Naive thymus-derived CD4-positive, alpha-beta T cell (primary cell): ENCODE measurements around the gene TESMIN. TPM values are rescaled to one million over a fixed set of nuclear protein-coding genes. Genes with fewer than 3 reads are reported as not detected.

Experiments
- ATAC-seq: fragments of 150-1000 bp; cut with Tn5 transposase; 2 replicates; pipeline ENCODE4 v1.10.0; 2021; ENCODE audit warnings: mild to moderate bottlenecking, moderate library complexity
- CTCF ChIA-PET: fragments of 350-600 bp; sonication (Branson Sonifier 250); formaldehyde crosslinking; loops from one replicate; lab custom pipeline; 2021; ENCODE audit warnings: antibody characterized with exemption; lab: Charles Lee
- POLR2A ChIA-PET: fragments of 350-600 bp; sonication (Branson Sonifier 250); formaldehyde crosslinking; loops from one replicate; lab custom pipeline; 2021; ENCODE audit warnings: antibody characterized with exemption, inconsistent platforms; lab: Charles Lee
- DNase-seq, 9 donors: peaks; one replicate each; pipeline versions ENCODE4 v3.0.0 to v3.0.0-alpha.2; 2020 to 2022; ENCODE audit warnings: mixed read lengths in 1 of 9
- H3K27ac ChIP-seq: one replicate; pipeline ENCODE4 v1.7.0; 2013; ENCODE audit warnings: mild to moderate bottlenecking, low read depth, low read length, moderate library complexity
- H3K27me3 ChIP-seq, 2 donors: one replicate each; pipeline ENCODE4 v1.7.0; 2013; ENCODE audit warnings: low read length in 2 of 2, mild to moderate bottlenecking in 2 of 2, moderate library complexity in 2 of 2; ENCODE audit not compliant: control insufficient read depth in 2 of 2, insufficient read depth in 2 of 2
- H3K36me3 ChIP-seq, 3 experiments: 1 replicate in 2 of 3; 2 replicates in 1 of 3; pipeline ENCODE4 v1.7.0; 2013; ENCODE audit warnings: low read length in 3 of 3, mild to moderate bottlenecking in 3 of 3, moderate library complexity in 1 of 3; ENCODE audit not compliant: insufficient read depth in 3 of 3, control insufficient read depth in 2 of 3
- H3K4me1 ChIP-seq, 2 donors: one replicate each; pipeline ENCODE4 v1.7.0; 2013; ENCODE audit warnings: low read length in 2 of 2, mild to moderate bottlenecking in 2 of 2, moderate library complexity in 1 of 2; ENCODE audit not compliant: control insufficient read depth in 2 of 2, insufficient read depth in 2 of 2
- H3K4me3 ChIP-seq: 2 replicates; pipeline ENCODE4 v1.7.0; 2013; ENCODE audit warnings: mild to moderate bottlenecking, low read length
- H3K9me3 ChIP-seq, 3 experiments: 1 replicate in 2 of 3; 2 replicates in 1 of 3; pipeline ENCODE4 v1.7.0; 2013; ENCODE audit warnings: low read length in 3 of 3; ENCODE audit not compliant: control insufficient read depth in 2 of 3
- H3K27ac Mint-ChIP-seq, 9 donors: one replicate each; pipeline ENCODE4 v1.8.0; 2020 to 2022; ENCODE audit warnings: mixed read lengths in 9 of 9, mild to moderate bottlenecking in 8 of 9, moderate library complexity in 5 of 9, inconsistent platforms in 2 of 9
- H3K27me3 Mint-ChIP-seq, 5 donors: one replicate each; pipeline ENCODE4 v1.8.0; 2021 to 2022; ENCODE audit warnings: mixed read lengths in 5 of 5, mild to moderate bottlenecking in 1 of 5
- H3K36me3 Mint-ChIP-seq, 5 donors: one replicate each; pipeline ENCODE4 v1.8.0; 2020 to 2022; ENCODE audit warnings: mixed read lengths in 5 of 5, mild to moderate bottlenecking in 3 of 5, inconsistent platforms in 1 of 5
- H3K4me1 Mint-ChIP-seq, 7 donors: one replicate each; pipeline ENCODE4 v1.8.0; 2020 to 2022; ENCODE audit warnings: mixed read lengths in 7 of 7, mild to moderate bottlenecking in 3 of 7, inconsistent platforms in 1 of 7
- H3K4me3 Mint-ChIP-seq, 10 donors: one replicate each; pipeline ENCODE4 v1.8.0; 2020 to 2022; ENCODE audit warnings: mild to moderate bottlenecking in 10 of 10, mixed read lengths in 10 of 10, moderate library complexity in 6 of 10, inconsistent platforms in 2 of 10
- H3K9me3 Mint-ChIP-seq, 11 donors: one replicate each; pipeline ENCODE4 v1.8.0; 2020 to 2022; ENCODE audit warnings: mixed read lengths in 11 of 11, mild to moderate bottlenecking in 4 of 11, inconsistent platforms in 1 of 11, moderate library complexity in 1 of 11
- intact Hi-C, 2 donors: fragments of 100-400 bp; cut with micrococcal nuclease; formaldehyde crosslinking; loops; one replicate each; pipeline ENCODE4 v1.15.1; 2023
- polyA plus RNA-seq, 2 donors: library from polyadenylated mRNA; unstranded; fragments of 300-500 nt; fragmentation: Illumina TruSeq; gene quantifications; one replicate each; pipeline ENCODE4 v1.2.3, GENCODE V29; 2021
- total RNA-seq, 6 experiments: library from RNA in 5 of 6; stranded (reverse) in 5 of 6; gene quantifications; 1 replicate in 5 of 6; 2 replicates in 1 of 6; pipeline ENCODE4 v1.2.3 and lab custom pipeline; 2021 to 2026

The TESMIN gene
- total and polyA plus RNA-seq, 7 experiments from 2014 or later: 5.0 to 9.3 (median 6.6) TPM

DNA sequence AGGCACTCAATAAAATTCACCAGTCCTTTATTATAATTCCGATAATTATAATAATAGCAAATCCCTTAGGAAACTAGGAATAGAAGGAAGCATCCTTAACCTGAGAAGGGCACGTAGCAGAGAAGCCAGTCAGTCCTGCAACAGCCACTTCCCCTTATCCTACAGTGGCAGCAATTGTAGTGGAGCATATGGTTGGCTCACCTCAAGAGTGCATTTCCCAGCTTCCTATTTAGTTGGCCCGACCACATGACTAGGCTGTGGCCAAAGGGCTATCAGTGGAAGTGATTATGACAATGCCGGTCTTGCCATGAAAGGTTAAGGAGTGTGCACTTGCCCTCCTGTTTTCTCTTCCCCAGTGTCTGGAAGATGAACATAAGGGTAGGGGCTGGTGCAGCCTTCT is 27.0 kb downstream of the TESMIN start:
- no peak for ATAC-seq
- ChIA-PET POLR2A (no interaction called here), CTCF (no interaction called here)
- no peaks in the 10 kb centered on the region for H3K4me1 ChIP-seq
- no peaks in the 10 kb centered on the region for H3K36me3 ChIP-seq
- H3K4me3 ChIP-seq: no peak overlapping the region
- H3K4me1 Mint-ChIP-seq: peaks cover 0 to 2% (median 0%) of the 10 kb centered on the region in 7 donors
- intact Hi-C loops: no loop called here
- H3K4me3 Mint-ChIP-seq: no peak overlapping the region
- no peaks in the 10 kb centered on the region for H3K27me3 ChIP-seq
- peaks cover 0 to 22% (median 19%) of the 10 kb centered on the region in 5 donors for H3K36me3 Mint-ChIP-seq
- H3K27me3 Mint-ChIP-seq: peaks cover 0 to 33% (median 3%) of the 10 kb centered on the region in 5 donors
- H3K27ac ChIP-seq: no peak overlapping the region
- no peak overlapping the region for H3K27ac Mint-ChIP-seq
- H3K9me3 ChIP-seq: peaks cover 0 to under 1% (median 0%) of the 10 kb centered on the region in 3 experiments
- peaks cover 0 to 18% (median 9%) of the 10 kb centered on the region in 11 donors for H3K9me3 Mint-ChIP-seq
- no peak for DNase-seq

DNA sequence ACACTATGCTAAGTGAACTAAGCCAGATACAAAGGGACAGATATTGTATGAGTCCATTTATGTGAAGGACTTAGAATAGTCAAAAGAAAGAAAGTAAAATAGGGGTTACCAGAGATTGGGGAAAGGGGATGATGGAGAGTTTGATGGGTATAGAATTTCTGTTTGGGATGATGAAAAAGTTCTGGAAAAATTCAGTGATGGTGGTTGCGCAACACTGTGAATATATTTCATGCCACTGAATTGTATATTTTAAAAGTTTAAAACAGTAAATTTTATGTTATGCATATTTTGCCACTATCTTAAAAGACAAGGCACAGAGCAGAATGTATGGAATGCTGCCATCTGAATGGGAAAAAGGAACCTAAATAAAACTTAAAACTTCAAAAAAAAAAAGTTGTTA is 29.2 kb downstream of the TESMIN start:
- Mint-ChIP-seq H3K36me3 (peaks cover 0 to 40% (median 29%) of the 10 kb centered on the region in 5 donors), H3K4me1 (peaks cover 0 to 3% (median 0%) of the 10 kb centered on the region in 7 donors), H3K9me3 (peaks cover 0 to 28% (median 14%) of the 10 kb centered on the region in 11 donors), H3K27me3 (peaks cover 0 to 32% (median 3%) of the 10 kb centered on the region in 5 donors), H3K27ac (no peak overlapping the region), H3K4me3 (no peak overlapping the region)
- H3K9me3 ChIP-seq: peaks cover 0 to 4% (median 0%) of the 10 kb centered on the region in 3 experiments
- ATAC-seq: no peak
- ChIA-PET CTCF (no interaction called here), POLR2A (no interaction called here)
- no peak for DNase-seq
- no peak overlapping the region for H3K27ac ChIP-seq
- no peaks in the 10 kb centered on the region for H3K4me1 ChIP-seq
- H3K4me3 ChIP-seq: no peak overlapping the region
- no peaks in the 10 kb centered on the region for H3K36me3 ChIP-seq
- H3K27me3 ChIP-seq: no peaks in the 10 kb centered on the region
- intact Hi-C loops: no loop called here

DNA sequence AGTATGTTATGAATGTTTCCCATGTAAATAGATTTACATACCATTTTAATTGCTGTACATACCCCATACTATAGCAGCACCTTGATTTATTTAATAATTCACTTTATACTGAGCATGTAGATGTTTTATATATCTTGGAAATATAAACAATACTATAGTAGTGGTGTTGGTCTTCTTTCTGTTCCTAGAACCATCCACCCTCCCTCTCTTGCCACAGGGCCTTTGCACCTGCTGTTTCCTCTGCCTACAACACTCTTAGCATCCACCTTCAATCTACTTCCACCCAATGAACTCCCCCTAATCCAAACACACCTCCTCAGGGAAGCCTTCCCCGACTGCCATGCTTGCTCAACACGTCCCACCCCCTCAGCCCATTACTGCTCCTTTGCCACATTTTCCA is 30.2 kb downstream of the TESMIN start:
- Mint-ChIP-seq H3K4me1 (peaks cover 0 to 3% (median 0%) of the 10 kb centered on the region in 7 donors), H3K27ac (no peak overlapping the region), H3K4me3 (no peak overlapping the region), H3K36me3 (peaks cover 0 to 48% (median 29%) of the 10 kb centered on the region in 5 donors), H3K27me3 (peaks cover 0 to 31% (median 3%) of the 10 kb centered on the region in 5 donors), H3K9me3 (peaks cover 0 to 28% (median 14%) of the 10 kb centered on the region in 11 donors)
- DNase-seq: no peak
- ChIA-PET POLR2A (no interaction called here), CTCF (no interaction called here)
- H3K4me1 ChIP-seq: no peaks in the 10 kb centered on the region
- peaks cover 0 to 4% (median 0%) of the 10 kb centered on the region in 3 experiments for H3K9me3 ChIP-seq
- intact Hi-C loops: no loop called here
- ATAC-seq: no peak
- H3K27ac ChIP-seq: no peak overlapping the region
- H3K4me3 ChIP-seq: no peak overlapping the region
- H3K36me3 ChIP-seq: no peaks in the 10 kb centered on the region
- no peaks in the 10 kb centered on the region for H3K27me3 ChIP-seq

DNA sequence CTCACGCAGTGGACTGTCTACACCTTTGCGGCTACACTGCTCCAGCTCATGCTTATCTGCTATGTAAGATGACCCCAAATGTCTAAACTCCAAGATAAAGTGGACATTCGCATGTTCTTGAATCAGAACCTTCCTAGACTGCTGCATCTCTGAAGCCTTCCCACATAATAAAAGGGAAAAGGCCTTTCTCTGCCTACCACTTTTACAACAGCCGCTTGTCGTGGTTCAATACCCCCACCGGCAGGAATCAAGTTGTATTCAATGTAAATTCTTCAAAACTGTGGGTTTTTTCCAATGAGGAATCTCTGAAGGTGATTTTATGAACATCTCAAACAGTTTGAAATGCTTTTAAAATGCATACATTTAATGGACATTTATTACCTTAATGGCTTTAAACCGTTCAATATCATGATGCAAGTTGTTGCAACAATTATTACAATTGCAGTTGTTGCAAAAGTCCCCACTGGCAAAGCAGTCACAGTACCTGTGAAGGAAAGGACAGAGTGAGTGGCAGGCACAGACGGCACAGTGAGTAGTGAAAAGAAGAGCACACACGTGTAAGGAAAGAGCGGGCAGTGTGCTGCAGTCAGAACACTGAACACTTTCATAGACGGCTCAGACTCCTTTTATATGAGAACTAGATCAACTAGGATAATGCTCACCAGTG is 35.7 kb downstream of the TESMIN start:
- Mint-ChIP-seq H3K4me1 (peaks cover 0 to 3% (median 0%) of the 10 kb centered on the region in 7 donors), H3K27me3 (peaks cover 0 to 10% (median 0%) of the 10 kb centered on the region in 5 donors), H3K36me3 (peaks cover 0 to 42% (median 26%) of the 10 kb centered on the region in 5 donors), H3K4me3 (no peak overlapping the region), H3K9me3 (peaks cover 0 to 24% (median 14%) of the 10 kb centered on the region in 11 donors), H3K27ac (peak overlapping the region in 1 of 9 donors; percentile 44)
- intact Hi-C loops: no loop called here
- ChIA-PET POLR2A (no interaction called here), CTCF (no interaction called here)
- Histone ChIP-seq H3K36me3 (peaks cover 0 to 5% (median 0%) of the 10 kb centered on the region in 3 experiments), H3K27me3 (no peaks in the 10 kb centered on the region), H3K9me3 (peaks cover 0 to 4% (median 0%) of the 10 kb centered on the region in 3 experiments), H3K4me3 (no peak overlapping the region), H3K4me1 (no peaks in the 10 kb centered on the region), H3K27ac (no peak overlapping the region)
- DNase-seq: no peak
- ATAC-seq: no peak

DNA sequence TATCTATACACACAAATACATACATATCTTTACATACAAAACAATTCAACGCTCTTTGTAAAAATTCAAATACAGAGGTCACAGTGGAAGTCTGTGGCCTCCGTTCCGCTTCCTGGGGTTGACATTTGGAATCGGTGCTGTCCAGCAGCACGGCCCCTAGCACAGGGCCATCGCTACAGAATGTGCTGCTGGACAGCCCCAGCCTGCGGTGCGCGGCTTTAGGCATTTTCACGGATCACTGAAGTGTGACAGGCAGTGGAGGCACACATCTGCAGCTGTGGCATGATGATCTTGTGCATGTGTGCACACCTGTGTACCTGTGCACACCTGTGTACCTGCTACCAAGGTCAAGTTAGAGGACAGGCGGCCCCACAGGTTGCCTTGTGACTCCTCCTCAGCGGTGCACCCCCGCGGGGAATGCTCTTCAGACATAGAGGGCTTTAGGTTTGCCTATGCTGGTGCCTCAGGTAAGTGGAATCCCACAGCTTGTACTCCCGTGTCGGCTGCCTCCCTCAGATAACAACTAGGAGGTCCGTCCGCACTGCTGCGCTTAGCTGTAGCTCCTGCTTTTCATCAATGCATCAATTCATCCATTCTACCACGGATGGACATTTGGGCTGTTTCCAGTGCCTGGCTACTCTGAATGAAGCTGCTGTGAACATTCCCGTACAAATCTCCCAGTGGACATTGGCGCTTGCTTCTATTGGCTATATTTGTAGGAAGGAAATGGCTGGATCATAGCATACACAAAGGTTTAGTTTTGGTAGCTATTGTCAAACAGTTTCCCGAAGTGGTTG is 37.1 kb downstream of the TESMIN start:
- H3K27ac Mint-ChIP-seq: peak overlapping the region in 1 of 9 donors; percentile 10
- ChIA-PET POLR2A (no interaction called here), CTCF (no interaction called here)
- Histone ChIP-seq H3K4me3 (no peak overlapping the region), H3K27ac (no peak overlapping the region), H3K36me3 (peaks cover 0 to 5% (median 0%) of the 10 kb centered on the region in 3 experiments), H3K9me3 (peaks cover 0 to 3% (median 0%) of the 10 kb centered on the region in 3 experiments), H3K27me3 (no peaks in the 10 kb centered on the region), H3K4me1 (no peaks in the 10 kb centered on the region)
- H3K36me3 Mint-ChIP-seq: peaks cover 0 to 30% (median 12%) of the 10 kb centered on the region in 5 donors
- ATAC-seq: no peak
- H3K27me3 Mint-ChIP-seq: peaks cover 0 to 7% (median 0%) of the 10 kb centered on the region in 5 donors
- peaks cover 0 to 12% (median 3%) of the 10 kb centered on the region in 11 donors for H3K9me3 Mint-ChIP-seq
- no peak for DNase-seq
- intact Hi-C loops: no loop called here
- no peak overlapping the region for H3K4me3 Mint-ChIP-seq
- H3K4me1 Mint-ChIP-seq: peaks cover 0 to 2% (median 0%) of the 10 kb centered on the region in 7 donors

DNA sequence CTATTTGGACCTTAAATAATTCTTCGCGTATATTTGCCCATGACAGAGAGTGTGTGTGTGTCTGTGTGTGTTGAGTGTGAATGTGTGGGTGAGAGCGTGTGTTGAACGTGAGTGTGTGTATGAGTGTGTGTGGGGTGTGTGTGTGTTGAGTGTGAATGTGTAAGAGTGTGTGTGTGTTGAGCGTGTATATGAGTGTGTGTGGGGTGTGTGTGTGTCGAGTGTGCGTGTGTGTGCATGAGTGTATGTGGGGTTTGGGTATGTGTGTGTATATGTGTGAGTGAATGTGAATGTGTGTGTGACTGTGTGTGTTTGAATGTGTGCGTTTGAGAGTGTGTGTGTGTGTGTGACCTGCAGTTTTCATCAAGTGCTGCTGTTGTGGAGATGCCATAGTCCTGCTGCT is 40.2 kb downstream of the TESMIN start:
- Histone ChIP-seq H3K27ac (no peak overlapping the region), H3K27me3 (no peaks in the 10 kb centered on the region), H3K36me3 (peaks cover 0 to 5% (median 0%) of the 10 kb centered on the region in 3 experiments), H3K9me3 (no peaks in the 10 kb centered on the region), H3K4me1 (no peaks in the 10 kb centered on the region), H3K4me3 (no peak overlapping the region)
- Mint-ChIP-seq H3K36me3 (peaks cover 0 to 22% (median 0%) of the 10 kb centered on the region in 5 donors), H3K9me3 (no peaks in the 10 kb centered on the region), H3K27me3 (no peaks in the 10 kb centered on the region), H3K27ac (no peak overlapping the region), H3K4me3 (no peak overlapping the region), H3K4me1 (no peaks in the 10 kb centered on the region)
- ChIA-PET CTCF (no interaction called here), POLR2A (no interaction called here)
- no peak for ATAC-seq
- intact Hi-C loops: no loop called here
- no peak for DNase-seq
